NCI-H2171 treated with DMSO at 0.1 percent for 48 hours (cell line): ENCODE results near the gene PAX6.

Experiments
- DNase-seq: peaks from one replicate; lab custom pipeline; 2025; lab: John Stamatoyannopoulos, UW

Gene PAX6

DNA sequence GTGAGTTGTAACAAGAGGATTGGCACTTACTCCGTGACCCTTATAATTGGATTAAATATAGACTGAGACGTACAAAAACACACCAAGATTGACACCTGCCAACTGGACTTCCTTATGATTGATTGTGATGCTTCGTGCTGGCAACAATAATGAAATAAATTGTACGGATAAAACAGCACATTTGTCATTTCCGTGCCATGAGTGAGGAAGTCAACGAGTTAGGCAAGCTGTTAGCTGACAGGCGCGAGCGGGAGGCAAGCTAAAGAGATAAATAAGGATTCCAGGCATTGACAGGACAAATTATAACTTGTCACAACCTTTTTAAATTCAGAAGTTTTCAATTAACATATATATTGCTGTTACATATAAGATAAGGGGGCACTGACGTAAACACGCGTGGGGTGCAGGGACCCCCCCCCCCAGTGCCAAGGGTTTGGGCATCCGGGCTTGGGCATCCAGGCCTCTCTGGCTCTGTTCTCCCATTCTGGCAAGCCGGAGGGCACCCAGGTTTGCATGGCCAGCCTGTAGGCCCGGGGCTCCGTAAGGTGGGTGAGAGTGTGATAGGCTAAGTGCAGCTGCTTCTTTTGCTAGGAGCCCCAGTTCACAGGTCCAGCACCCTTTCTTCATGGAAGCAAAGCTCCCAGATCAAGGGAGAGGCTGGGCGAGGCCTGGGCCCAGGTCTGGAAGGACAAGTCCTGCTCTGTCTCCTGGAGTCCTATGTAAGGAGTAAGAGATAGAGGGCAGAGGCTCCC, 11.2 kb upstream of the PAX6 start:
- peak; percentile 35 for DNase-seq

DNA sequence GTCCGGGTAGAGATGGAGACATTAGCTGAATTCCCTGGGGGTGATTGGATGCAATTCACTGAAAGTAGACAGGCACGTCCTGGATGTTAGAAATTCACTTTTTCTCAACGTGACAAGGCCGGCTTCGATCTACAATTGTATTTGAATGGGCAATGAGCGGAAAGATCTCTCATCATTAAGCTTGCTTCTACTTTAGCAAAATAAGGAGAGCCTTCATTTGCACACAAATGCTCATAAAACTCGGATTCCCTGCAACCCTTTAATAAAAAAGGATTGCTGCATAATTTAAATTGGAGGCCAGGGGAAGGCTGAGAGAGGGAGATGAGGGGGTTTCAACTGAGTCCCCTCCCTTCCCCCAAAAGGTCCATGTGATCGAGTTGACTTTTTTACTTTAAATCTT, 10.6 kb upstream of the PAX6 start:
- DNase-seq: no peak

DNA sequence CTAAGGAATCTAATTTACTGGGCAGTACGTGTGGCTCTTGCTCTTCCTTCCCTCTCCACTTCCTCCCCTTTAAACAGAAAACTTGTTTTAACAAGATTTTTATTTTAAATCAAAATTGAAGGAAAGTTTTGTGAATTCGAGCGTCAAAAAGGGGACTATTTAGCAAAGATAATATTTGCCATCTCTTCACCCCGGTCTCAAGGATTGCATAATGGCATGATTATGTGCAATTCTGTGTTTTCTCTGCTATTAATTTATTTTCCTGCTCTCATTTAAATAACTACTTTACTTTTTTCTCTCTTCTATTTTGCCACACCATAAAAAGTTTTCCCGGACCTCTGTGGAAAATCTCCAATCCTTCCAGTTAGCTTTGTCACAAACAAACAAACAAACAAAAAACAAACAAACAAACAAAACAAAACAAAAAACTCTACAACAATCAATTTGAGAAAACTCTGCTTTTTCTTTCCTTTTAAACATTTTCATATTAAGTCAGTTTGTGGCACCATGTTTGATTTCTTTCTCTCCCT, 10.2 kb upstream of the PAX6 start:
- DNase-seq: no peak

DNA sequence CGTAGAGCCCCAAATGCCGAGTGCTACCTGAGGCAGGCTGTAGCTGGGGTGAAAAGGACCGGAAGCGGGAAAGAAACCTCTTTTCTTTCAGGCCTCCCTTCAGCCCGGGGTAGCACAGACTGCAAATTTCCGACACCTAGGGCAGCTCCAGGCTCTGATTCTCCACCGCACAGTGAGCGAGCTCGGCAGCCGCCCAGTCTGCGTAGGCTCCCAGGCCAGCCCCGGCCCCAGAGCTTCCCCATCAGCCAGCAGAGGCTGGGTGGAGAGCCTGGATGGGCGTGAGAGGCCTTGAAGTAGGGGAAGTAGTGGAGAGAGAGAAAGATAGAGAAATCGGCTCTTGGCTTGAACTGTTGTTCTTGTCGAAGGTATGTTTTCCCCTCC, 9.3 kb upstream of the PAX6 start:
- DNase-seq: no peak

- DNase-seq: no peak
Measured at GRCh38 chr11:31819621-31820437, 8.7 kb upstream of the PAX6 start.

- no peak for DNase-seq
Measured at GRCh38 chr11:31818874-31819331, 7.8 kb upstream of the PAX6 start.

DNA sequence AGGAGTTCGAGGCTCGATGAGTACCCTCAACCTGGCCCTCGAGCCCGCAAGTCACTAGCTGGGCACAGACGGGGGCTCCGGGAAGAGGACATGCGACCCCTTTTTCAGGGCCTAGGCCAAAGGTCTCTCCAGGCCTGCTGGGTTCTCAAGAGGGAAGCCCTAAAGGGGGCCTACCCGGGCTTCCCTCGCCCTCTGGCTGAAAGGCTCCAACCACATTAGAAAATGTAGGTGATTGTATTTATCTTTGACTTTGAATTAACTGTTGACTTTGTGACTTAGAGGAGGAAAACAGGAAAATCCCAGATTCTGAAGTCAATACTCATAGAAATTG, 7.3 kb upstream of the PAX6 start:
- DNase-seq: no peak

DNA sequence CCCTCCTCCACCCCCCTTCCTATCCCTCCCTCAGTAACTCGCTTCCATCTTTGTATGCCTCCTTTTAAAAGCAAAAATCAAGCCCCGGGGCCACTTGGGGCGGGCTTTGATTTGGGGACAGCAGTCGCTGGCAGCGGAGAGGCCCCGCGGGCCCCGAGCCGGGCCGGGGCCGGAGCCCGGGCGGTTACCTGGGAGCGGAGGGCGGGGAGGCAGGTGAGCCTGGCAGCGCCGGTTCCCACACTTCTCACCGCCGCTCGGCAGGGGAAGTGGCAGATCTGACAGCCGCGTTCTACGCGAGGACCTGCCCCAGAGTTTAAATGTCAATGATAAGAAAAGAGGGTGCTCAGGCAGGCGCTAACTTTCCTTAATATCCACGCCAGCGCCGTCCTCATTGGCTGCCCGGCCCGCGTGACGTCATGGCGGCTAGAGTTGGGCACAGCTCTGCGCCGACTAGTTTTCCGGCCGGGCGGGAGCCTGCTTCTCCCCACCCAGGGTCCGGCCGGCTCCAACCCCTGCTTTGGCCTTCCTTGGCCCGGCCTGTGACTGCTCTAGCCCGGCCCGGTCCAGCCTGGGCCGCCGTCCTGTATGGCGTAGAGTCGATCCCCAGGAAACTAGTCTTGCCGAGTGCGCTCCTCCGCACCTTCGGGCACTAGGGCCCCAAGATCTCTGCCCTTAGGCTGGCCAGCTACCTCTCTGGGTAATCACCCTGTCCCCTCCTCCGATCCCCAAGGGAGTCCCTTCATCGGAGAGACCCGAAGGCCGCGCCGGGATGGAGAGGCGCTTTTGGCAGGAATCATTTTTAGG, 6.7 kb upstream of the PAX6 start:
- DNase-seq: no peak

DNA sequence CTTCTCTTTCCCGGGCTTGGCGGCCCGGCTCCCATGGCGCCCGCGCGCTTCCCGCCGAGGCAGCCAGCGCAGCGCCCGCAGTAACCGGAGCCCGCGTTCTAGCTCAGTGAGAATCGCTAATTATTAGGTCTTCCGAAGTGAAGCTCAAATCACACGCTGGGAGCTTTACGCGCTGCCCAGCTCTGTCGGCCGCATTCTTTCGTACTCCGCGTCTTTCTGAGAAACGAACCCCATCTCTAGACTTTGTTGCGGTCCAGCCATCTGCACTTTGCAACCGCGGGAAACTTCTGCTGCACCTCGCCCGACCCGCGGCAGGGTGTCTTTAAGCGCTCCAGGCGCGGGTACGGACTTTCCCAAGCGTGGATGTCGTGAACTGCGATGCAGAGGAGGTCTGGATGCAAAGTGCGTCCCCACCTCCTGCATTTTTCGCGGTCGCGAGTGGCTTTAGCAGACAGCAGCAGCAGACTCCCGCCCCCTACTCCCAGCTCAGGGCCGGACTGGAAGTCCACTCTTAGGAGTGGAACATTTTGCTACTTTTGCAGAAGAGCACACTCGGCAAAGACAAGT, 6.0 kb upstream of the PAX6 start:
- peak; percentile 55 for DNase-seq

GRCh38 chr11:31816468-31817053, 5.4 kb upstream of the PAX6 start:
- no peak for DNase-seq

DNA sequence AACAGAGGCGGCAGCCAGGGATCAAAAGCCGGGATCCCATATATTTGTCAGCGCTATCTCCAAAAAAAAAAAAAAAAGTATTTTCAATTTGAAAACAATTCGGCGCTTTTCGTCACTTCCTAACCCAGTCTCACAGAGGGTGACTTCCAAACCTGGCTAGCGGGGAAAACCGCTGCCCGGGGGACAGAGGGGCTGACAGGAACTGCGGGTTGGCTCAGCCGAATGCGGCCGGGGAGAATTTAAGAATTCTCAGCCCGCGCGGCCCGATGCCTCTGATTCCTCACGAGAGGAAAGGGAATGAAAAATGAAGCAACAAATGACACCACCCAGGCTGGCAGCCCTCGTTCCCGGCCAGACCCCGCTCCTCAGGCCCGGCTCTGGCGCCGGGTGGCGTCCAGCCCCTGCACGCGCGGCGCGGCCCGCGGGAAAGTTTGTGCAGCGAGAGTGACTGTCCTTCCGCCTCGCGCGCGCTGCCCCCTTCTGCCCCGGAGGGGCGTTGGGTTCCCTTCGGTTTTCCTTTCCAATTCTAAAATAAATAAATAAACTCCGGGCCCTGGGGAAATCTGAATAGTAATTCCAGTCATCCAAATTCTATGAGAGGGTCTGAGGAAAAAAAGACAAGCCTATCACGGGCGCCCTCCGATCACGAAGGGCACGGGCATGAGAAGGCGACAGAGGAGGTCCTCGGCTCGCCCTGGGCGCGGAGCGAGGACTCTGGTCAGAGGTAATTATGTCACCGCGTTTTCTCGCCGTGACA, 4.8 kb upstream of the PAX6 start:
- DNase-seq: no peak

- DNase-seq: no peak
Measured at GRCh38 chr11:31814176-31814868, 3.2 kb upstream of the PAX6 start.

DNA sequence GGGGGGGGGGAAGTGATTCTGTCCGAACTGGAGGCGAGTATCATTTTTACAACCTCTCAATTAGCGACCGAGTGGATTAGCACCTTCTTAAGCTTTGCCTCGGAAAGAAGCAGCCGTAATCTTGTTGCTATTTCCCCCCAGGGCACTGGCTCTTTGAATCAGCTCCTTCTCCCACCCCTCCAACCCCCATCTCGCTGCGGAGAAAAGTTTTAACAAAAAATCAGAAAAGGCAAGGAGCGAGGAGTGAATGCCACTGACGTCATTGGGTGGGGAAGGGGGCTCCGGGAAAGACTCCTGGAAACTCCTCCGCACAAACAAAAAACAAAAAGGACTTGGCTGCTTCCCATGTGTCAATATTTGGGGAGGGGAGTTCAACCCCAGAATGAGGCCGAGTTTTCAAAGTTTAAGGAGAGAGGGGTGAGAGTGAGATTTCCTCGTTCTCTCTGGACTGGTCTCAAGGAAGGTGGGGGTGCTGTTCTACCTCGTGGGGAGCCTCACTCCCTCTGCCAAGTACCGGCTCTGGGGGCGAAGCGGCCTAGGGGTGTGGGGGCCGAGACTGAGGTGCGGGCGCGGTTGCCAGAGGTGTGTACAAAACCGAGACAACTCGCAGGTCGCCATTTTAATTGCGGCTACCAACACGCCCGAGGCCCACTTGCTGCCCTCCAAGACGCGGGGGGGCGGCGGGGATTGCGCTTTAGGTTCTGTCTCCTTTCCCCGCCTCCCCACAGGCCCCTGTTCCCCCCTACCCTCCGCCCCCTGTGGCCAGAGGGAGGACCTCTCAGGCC, 2.5 kb upstream of the PAX6 start:
- DNase-seq: peak; percentile 37

GRCh38 chr11:31812383-31813381, 1.6 kb upstream of the PAX6 start:
- DNase-seq: peak; percentile 71

GRCh38 chr11:31809857-31810778, 1.0 kb downstream of the PAX6 start:
- peak; percentile 74 for DNase-seq

DNA sequence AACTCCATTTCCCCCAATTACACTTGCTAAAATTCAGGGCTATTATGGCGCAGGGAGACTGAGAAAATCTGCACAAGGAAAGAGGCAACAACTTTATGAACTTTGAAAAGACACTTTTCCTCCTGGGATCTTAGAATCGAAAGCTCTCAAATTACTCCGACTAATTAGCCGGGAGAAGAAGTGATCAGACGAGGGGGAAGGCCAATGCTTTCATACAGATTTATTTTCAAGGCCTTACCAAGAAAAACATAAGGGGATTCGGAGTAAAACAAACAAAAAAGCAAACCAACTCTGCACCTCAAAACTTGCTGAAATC, 1.6 kb downstream of the PAX6 start:
- no peak for DNase-seq
